Lung (tissue), 13 donors: ENCODE measurements around the gene IDH3B. TPM values are rescaled to one million over a fixed set of nuclear protein-coding genes. Genes with fewer than 3 reads are reported as not detected.

Source experiments
- ATAC-seq: fragments of 200-7000 bp; cut with Tn5 transposase; one replicate; pipeline ENCODE4 v1.9.1; 2020; ENCODE audit warnings: moderate number of reproducible peaks; ENCODE audit not compliant: insufficient read depth, low FRiP score
- DNase-seq, 3 donors: peaks; one replicate each; pipeline ENCODE4 v3.0.0-alpha.2; 2013 to 2017
- H3K27ac ChIP-seq, 2 donors: one replicate each; pipeline ENCODE4 v1.5.1; 2013; ENCODE audit warnings: mild to moderate bottlenecking in 2 of 2, moderate library complexity in 2 of 2, control low read depth in 1 of 2, inconsistent platforms in 1 of 2, low read depth in 1 of 2, low read length in 1 of 2
- H3K27me3 ChIP-seq, 3 donors: one replicate each; pipeline ENCODE4 v1.5.1; 2013; ENCODE audit warnings: low read length in 2 of 3; ENCODE audit not compliant: control insufficient read depth in 3 of 3, insufficient read depth in 3 of 3
- H3K36me3 ChIP-seq, 4 donors: one replicate each; pipeline ENCODE4 v1.5.1; 2013; ENCODE audit warnings: low read length in 4 of 4, mild to moderate bottlenecking in 1 of 4, moderate library complexity in 1 of 4; ENCODE audit not compliant: control insufficient read depth in 4 of 4, insufficient read depth in 4 of 4
- H3K4me1 ChIP-seq, 5 donors: one replicate each; pipeline ENCODE4 v1.5.1; 2013; ENCODE audit warnings: low read length in 5 of 5, mild to moderate bottlenecking in 2 of 5, moderate library complexity in 1 of 5; ENCODE audit not compliant: control insufficient read depth in 5 of 5, insufficient read depth in 5 of 5
- H3K4me3 ChIP-seq: one replicate; pipeline ENCODE4 v1.5.1; 2013; ENCODE audit warnings: mild to moderate bottlenecking, control low read depth, moderate library complexity
- H3K9ac ChIP-seq, 2 donors: one replicate each; pipeline ENCODE4 v1.5.1; 2013; ENCODE audit warnings: low read length in 2 of 2, control low read depth in 1 of 2; ENCODE audit not compliant: insufficient read depth in 1 of 2
- H3K9me3 ChIP-seq, 4 donors: one replicate each; pipeline ENCODE4 v1.5.1; 2013; ENCODE audit warnings: low read length in 3 of 4, mild to moderate bottlenecking in 1 of 4, moderate library complexity in 1 of 4; ENCODE audit not compliant: control insufficient read depth in 4 of 4, insufficient read depth in 3 of 4
- CTCF ChIP-seq: IDR thresholded peaks from 2 replicates; pipeline ENCODE4 v1.5.1; 2012; ENCODE audit warnings: mild to moderate bottlenecking; ENCODE audit errors: control extremely low read depth, extremely low read depth
- WGBS, 2 donors: extraction: QIAGEN DNeasy Blood & Tissue Kit; methylation state at CpG; one replicate each; pipeline ENCODE4 v1.1.7; 2013; 5-methylcytosine and 5-hydroxymethylcytosine counted together
- polyA plus RNA-seq, 2 donors: library from polyadenylated mRNA; stranded (reverse); fragments of 200-250 nt; gene quantifications; one replicate each; pipeline ENCODE4 v1.2.1, GENCODE V29; 2013
- small RNA-seq: library from RNA; depleted of rRNA; stranded (forward); fragments of <200 nt; gene quantifications from one replicate; pipeline ENCODE3, GENCODE V24; 2014; ENCODE audit warnings: low replicate concordance
- total RNA-seq, 2 donors: library from RNA; depleted of rRNA in 1 of 2; stranded (reverse); fragments of >200 nt in 1 of 2; gene quantifications; one replicate each; pipeline ENCODE4 v1.2.1, GENCODE V29; 2014 to 2021
- donor health status: control.
- donor health status: control.
- donor health status: Bipolar disorder and iron deficiency.
- donor health status: healthy.
- donor health status: DM: yes; HTN: yes; CAD: no.

IDH3B gene
- total and polyA plus RNA-seq, 4 donors = 65.3 to 83.1 (median 70.1) TPM

- 71 to 79% methylated on average over 6 of the region's 6 CpGs for WGBS, 2 donors
Observed at GRCh38 chr20:2610941-2611720, 52.9 kb downstream of the IDH3B start.

GRCh38 chr20:2610326-2610725 lies 53.7 kb downstream of the IDH3B start:
- peaks cover 0 to 4% (median 0%) of the 10 kb centered on the region in 3 donors for H3K27me3 ChIP-seq
- no peak overlapping the region for H3K27ac ChIP-seq
- H3K36me3 ChIP-seq = no peaks in the 10 kb centered on the region
- no peak for DNase-seq
- no peak overlapping the region for H3K4me3 ChIP-seq
- no peak for TF ChIP-seq CTCF
- H3K4me1 ChIP-seq = no peaks in the 10 kb centered on the region
- peaks cover 0 to 9% (median 2%) of the 10 kb centered on the region in 4 donors for H3K9me3 ChIP-seq
- ATAC-seq = no peak
- 88 to 89% methylated on average over 6 of the region's 6 CpGs for WGBS, 2 donors
- H3K9ac ChIP-seq = no peak overlapping the region

More at GRCh38 chr20:2610941-2611720, 52.9 kb downstream of the IDH3B start:
- peaks cover 0 to 3% (median under 1%) of the 10 kb centered on the region in 4 donors for H3K9me3 ChIP-seq
- H3K27ac ChIP-seq = no peak overlapping the region
- peaks cover 0 to 4% (median 0%) of the 10 kb centered on the region in 3 donors for H3K27me3 ChIP-seq
- H3K4me1 ChIP-seq = no peaks in the 10 kb centered on the region
- no peak overlapping the region for H3K9ac ChIP-seq
- TF ChIP-seq CTCF = no peak
- H3K36me3 ChIP-seq = no peaks in the 10 kb centered on the region
- H3K4me3 ChIP-seq = no peak overlapping the region
- ATAC-seq = no peak
- no peak for DNase-seq

Small RNAs within 50 kb of the gene (small RNA-seq; reads per million reads assigned to genes)
- gene SNORA51 (not detected), gene SNORD110 (not detected), gene SNORD56 (not detected), gene SNORD57 (not detected), gene SNORD86 (not detected)

Other genes with a start within 250 kb of the IDH3B start
- 100 to 1,000 TPM in 1 of 2 donors, 10 to 100 TPM in 1; 71.4 to 150 TPM for gene SNRPB, start 193.4 kb downstream of the IDH3B start, total RNA-seq
- gene SNRPB, start 193.4 kb downstream of the IDH3B start, polyA plus RNA-seq = 100 to 1,000 TPM; 207 to 291 TPM
- gene ZNF343, start 155.3 kb downstream of the IDH3B start, total RNA-seq = 10 to 100 TPM in 1 of 2 donors, 1 to 10 TPM in 1; 8.6 to 14.8 TPM
- gene ZNF343, start 155.3 kb downstream of the IDH3B start, polyA plus RNA-seq = 1 to 10 TPM; 4.9 to 5.6 TPM
- under 1 TPM in 1 of 2 donors, not detected in 1; 0.31 TPM for gene TMC2, start 127.6 kb downstream of the IDH3B start, total RNA-seq
- under 1 TPM; 0.06 to 0.15 TPM for gene TMC2, start 127.6 kb downstream of the IDH3B start, polyA plus RNA-seq
- 100 to 1,000 TPM in 1 of 2 donors, 10 to 100 TPM in 1; 73.3 to 138 TPM for gene NOP56, start 11.6 kb downstream of the IDH3B start, total RNA-seq
- 100 to 1,000 TPM; 109 to 114 TPM for gene NOP56, start 11.6 kb downstream of the IDH3B start, polyA plus RNA-seq
- 10 to 100 TPM in 1 of 2 donors, 1 to 10 TPM in 1; 8.2 to 15.8 TPM for gene EBF4, start 28.6 kb upstream of the IDH3B start, total RNA-seq
- 1 to 10 TPM; 5.8 to 6.5 TPM for gene EBF4, start 28.6 kb upstream of the IDH3B start, polyA plus RNA-seq
- gene CPXM1, start 136.4 kb upstream of the IDH3B start, total RNA-seq = 10 to 100 TPM in 1 of 2 donors, 1 to 10 TPM in 1; 5.1 to 29.1 TPM
- gene CPXM1, start 136.4 kb upstream of the IDH3B start, polyA plus RNA-seq = 1 to 10 TPM; 1.5 to 3.3 TPM
- not detected for gene C20orf141, start 150.8 kb upstream of the IDH3B start, total RNA-seq
- gene C20orf141, start 150.8 kb upstream of the IDH3B start, polyA plus RNA-seq = not detected
- gene TMEM239, start 152.1 kb upstream of the IDH3B start, total RNA-seq = not detected
- gene TMEM239, start 152.1 kb upstream of the IDH3B start, polyA plus RNA-seq = not detected
- gene PCED1A, start 176.4 kb upstream of the IDH3B start, total RNA-seq = 10 to 100 TPM; 33.5 to 36.6 TPM
- gene PCED1A, start 176.4 kb upstream of the IDH3B start, polyA plus RNA-seq = 10 to 100 TPM; 26.2 to 40.4 TPM
- 10 to 100 TPM; 26.1 to 44.1 TPM for gene VPS16, start 176.5 kb upstream of the IDH3B start, total RNA-seq
- 10 to 100 TPM; 41.0 to 53.4 TPM for gene VPS16, start 176.5 kb upstream of the IDH3B start, polyA plus RNA-seq
- gene PTPRA, start 209.3 kb upstream of the IDH3B start, total RNA-seq = 10 to 100 TPM; 47.8 to 92.1 TPM
- 10 to 100 TPM; 17.8 to 32.3 TPM for gene PTPRA, start 209.3 kb upstream of the IDH3B start, polyA plus RNA-seq